Prostate gland (tissue), 2 donors: ENCODE data around the gene GATA1. TPM values are rescaled to one million over a fixed set of nuclear protein-coding genes. Genes with fewer than 3 reads are reported as not detected.

Experiments used
- DNase-seq: peaks from one replicate; pipeline ENCODE4 v3.0.0-alpha.2; 2019; ENCODE audit warnings: low spot score
- H3K27ac ChIP-seq, 2 donors: fragments of 200-600 bp; sonication (generic); 2 replicates each; pipeline ENCODE4 v1.5.1; 2017 to 2019
- H3K27me3 ChIP-seq: fragments of 200-600 bp; sonication (generic); replicated peaks from 2 replicates; pipeline ENCODE4 v1.5.1; 2019; ENCODE audit not compliant: insufficient read depth
- H3K36me3 ChIP-seq, 2 donors: fragments of 200-600 bp; sonication (generic); 1 replicate in 1 of 2; 2 replicates in 1 of 2; pipeline versions ENCODE4 v1.5.1 to v1.8.1; 2017 to 2019
- H3K4me1 ChIP-seq: fragments of 200-600 bp; sonication (generic); replicated peaks from 2 replicates; pipeline ENCODE4 v1.5.1; 2019
- H3K4me3 ChIP-seq, 2 donors: fragments of 200-600 bp; sonication (generic); 2 replicates each; pipeline ENCODE4 v1.5.1; 2017 to 2019
- H3K9me3 ChIP-seq: fragments of 200-600 bp; sonication (generic); 2 replicates; pipeline ENCODE4 v1.5.1; 2017
- POLR2A ChIP-seq: fragments of 450-650 bp; IDR thresholded peaks from one replicate; pipeline ENCODE4 v1.6.1; 2016; ENCODE audit warnings: antibody characterized with exemption, mild to moderate bottlenecking
- POLR2AphosphoS5 ChIP-seq: sonication (generic); formaldehyde crosslinking; IDR thresholded peaks from one replicate; pipeline ENCODE4 v1.6.1; 2017; ENCODE audit warnings: antibody characterized with exemption
- WGBS: methylation state at CpG from one replicate; pipeline ENCODE4 v1.1.5; 2018; 5-methylcytosine and 5-hydroxymethylcytosine counted together
- intact Hi-C: fragments of 100-400 bp; cut with DNase I; formaldehyde crosslinking; loops from one replicate; pipeline ENCODE4 v1.14.2; 2022
- total RNA-seq, 2 donors: library from RNA; depleted of rRNA; stranded (reverse); fragments of >200 nt; gene quantifications; one replicate each; pipeline ENCODE4 v1.1.0, GENCODE V29; 2016
- TF ChIP-seq, protein P1 (sequence below), 4 experiments: fragments of 200-600 bp in 2 of 4; fragments of 450-650 bp in 2 of 4; sonication (generic) in 2 of 4; IDR thresholded peaks; 1 replicate in 3 of 4; 2 replicates in 1 of 4; pipeline ENCODE4 v1.5.1; 2016 to 2019; ENCODE audit warnings: antibody characterized with exemption in 4 of 4, mild to moderate bottlenecking in 2 of 4, moderate library complexity in 2 of 4

GATA1 gene
- total RNA-seq, 2 donors from 2014 or later = not detected

DNA sequence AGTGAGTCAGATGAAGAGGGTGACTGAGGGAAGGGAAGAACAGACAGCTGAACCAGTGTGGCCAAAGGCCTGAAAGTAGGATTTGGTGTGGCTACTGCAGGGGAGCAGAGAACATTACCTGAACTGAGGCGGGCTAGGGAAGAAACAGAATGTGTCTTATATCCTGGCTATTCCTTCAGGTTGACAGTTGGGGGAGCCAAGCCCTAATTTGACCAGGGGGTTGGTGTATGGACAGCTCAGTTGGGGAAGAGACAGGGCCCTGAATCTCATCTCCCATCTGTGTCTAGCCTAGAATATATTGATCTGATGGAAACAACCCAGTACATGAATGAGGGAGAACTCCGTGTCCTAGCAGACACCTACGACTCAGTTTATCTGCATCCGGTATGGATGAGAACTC lies 19.7 kb downstream of the GATA1 start:
- WGBS = 92% methylated on average over 3 of the region's 4 CpGs
- Histone ChIP-seq H3K9me3 (no peaks in the 10 kb centered on the region), H3K27ac (no peak overlapping the region), H3K27me3 (no peaks in the 10 kb centered on the region), H3K4me1 (no peaks in the 10 kb centered on the region), H3K4me3 (no peak overlapping the region), H3K36me3 (no peaks in the 10 kb centered on the region)
- TF ChIP-seq, protein P1, sequence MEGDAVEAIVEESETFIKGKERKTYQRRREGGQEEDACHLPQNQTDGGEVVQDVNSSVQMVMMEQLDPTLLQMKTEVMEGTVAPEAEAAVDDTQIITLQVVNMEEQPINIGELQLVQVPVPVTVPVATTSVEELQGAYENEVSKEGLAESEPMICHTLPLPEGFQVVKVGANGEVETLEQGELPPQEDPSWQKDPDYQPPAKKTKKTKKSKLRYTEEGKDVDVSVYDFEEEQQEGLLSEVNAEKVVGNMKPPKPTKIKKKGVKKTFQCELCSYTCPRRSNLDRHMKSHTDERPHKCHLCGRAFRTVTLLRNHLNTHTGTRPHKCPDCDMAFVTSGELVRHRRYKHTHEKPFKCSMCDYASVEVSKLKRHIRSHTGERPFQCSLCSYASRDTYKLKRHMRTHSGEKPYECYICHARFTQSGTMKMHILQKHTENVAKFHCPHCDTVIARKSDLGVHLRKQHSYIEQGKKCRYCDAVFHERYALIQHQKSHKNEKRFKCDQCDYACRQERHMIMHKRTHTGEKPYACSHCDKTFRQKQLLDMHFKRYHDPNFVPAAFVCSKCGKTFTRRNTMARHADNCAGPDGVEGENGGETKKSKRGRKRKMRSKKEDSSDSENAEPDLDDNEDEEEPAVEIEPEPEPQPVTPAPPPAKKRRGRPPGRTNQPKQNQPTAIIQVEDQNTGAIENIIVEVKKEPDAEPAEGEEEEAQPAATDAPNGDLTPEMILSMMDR (IDR thresholded peaks at IDR 0.05) = no peak
- no peak for TF ChIP-seq POLR2AphosphoS5
- TF ChIP-seq POLR2A = no peak
- intact Hi-C loops = loop anchor here (10.0 kb wide), 2 partner anchors 111 to 239 kb away; partner anchors contain the start of genes SUV39H1 and TFE3
- no peak for DNase-seq

DNA sequence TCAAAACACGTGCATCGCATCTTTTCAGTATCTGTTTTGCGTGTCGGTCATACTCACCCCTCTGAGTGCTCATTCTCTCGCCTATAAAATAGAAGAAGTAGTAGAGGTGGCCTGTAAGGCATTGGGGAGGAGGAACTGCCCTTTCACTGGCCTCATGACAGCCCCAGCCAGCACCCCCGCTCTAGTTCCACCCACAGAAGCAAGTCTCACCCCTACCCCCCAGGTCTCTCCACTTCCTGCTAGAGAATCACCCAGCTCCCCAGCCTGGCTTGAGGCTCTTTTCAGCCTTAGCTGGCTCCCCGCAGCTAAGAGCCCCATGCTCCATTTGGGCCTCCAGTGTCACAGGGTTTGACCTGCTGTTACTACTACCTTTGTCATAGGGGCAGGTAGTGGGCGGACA lies 27.3 kb downstream of the GATA1 start:
- H3K27me3 ChIP-seq = no peaks in the 10 kb centered on the region
- H3K9me3 ChIP-seq = no peaks in the 10 kb centered on the region
- TF ChIP-seq, protein P1 (IDR thresholded peaks at IDR 0.05) = no peak
- TF ChIP-seq POLR2AphosphoS5 (no peak), POLR2A (no peak)
- H3K4me1 ChIP-seq = no peaks in the 10 kb centered on the region
- H3K27ac ChIP-seq = no peak overlapping the region
- WGBS = 91% methylated on average over 8 of the region's 8 CpGs
- no peak for DNase-seq
- H3K36me3 ChIP-seq = no peaks in the 10 kb centered on the region
- H3K4me3 ChIP-seq = no peak overlapping the region
- intact Hi-C loops = no loop called here

DNA sequence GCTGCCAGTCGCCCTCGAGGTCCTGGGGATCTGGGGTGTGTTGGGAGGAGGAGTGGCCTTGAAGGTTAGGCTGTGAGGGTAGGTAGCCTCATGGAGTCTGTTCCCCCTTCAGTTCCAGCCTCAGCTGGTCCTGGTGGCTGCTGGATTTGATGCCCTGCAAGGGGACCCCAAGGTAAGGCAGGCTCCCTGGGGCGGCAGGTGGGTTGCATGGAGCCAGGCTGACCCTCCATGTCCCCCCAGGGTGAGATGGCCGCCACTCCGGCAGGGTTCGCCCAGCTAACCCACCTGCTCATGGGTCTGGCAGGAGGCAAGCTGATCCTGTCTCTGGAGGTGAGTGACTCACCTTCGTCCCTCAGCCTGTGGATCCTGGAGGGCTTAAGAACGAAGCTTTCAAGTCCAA lies 28.3 kb downstream of the GATA1 start:
- no peaks in the 10 kb centered on the region for H3K36me3 ChIP-seq
- TF ChIP-seq POLR2AphosphoS5 = no peak
- no peak for TF ChIP-seq POLR2A
- TF ChIP-seq, protein P1 (IDR thresholded peaks at IDR 0.05) = no peak
- H3K27ac ChIP-seq = no peak overlapping the region
- no peaks in the 10 kb centered on the region for H3K4me1 ChIP-seq
- no peaks in the 10 kb centered on the region for H3K27me3 ChIP-seq
- no peak for DNase-seq
- H3K4me3 ChIP-seq = no peak overlapping the region
- no peaks in the 10 kb centered on the region for H3K9me3 ChIP-seq
- intact Hi-C loops = no loop called here
- WGBS = 96% methylated on average over 8 of the region's 8 CpGs

DNA sequence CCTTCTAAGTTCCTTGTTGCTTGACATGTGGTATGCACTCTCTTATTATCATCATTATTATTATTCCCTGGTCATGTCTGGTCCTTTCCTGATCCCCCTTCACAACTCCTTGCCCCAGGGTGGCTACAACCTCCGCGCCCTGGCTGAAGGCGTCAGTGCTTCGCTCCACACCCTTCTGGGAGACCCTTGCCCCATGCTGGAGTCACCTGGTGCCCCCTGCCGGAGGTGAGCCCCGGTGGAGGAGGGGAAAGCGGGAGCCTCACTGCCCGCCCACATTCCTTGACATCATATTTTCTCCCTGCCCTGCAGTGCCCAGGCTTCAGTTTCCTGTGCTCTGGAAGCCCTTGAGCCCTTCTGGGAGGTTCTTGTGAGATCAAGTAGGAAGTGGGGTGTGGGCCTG lies 28.9 kb downstream of the GATA1 start:
- Histone ChIP-seq H3K4me3 (no peak overlapping the region), H3K27ac (no peak overlapping the region), H3K27me3 (no peaks in the 10 kb centered on the region), H3K4me1 (no peaks in the 10 kb centered on the region), H3K9me3 (no peaks in the 10 kb centered on the region), H3K36me3 (no peaks in the 10 kb centered on the region)
- intact Hi-C loops = no loop called here
- no peak for TF ChIP-seq POLR2AphosphoS5
- TF ChIP-seq, protein P1 (IDR thresholded peaks at IDR 0.05) = no peak
- 93% methylated on average over 8 of the region's 8 CpGs for WGBS
- no peak for DNase-seq

DNA sequence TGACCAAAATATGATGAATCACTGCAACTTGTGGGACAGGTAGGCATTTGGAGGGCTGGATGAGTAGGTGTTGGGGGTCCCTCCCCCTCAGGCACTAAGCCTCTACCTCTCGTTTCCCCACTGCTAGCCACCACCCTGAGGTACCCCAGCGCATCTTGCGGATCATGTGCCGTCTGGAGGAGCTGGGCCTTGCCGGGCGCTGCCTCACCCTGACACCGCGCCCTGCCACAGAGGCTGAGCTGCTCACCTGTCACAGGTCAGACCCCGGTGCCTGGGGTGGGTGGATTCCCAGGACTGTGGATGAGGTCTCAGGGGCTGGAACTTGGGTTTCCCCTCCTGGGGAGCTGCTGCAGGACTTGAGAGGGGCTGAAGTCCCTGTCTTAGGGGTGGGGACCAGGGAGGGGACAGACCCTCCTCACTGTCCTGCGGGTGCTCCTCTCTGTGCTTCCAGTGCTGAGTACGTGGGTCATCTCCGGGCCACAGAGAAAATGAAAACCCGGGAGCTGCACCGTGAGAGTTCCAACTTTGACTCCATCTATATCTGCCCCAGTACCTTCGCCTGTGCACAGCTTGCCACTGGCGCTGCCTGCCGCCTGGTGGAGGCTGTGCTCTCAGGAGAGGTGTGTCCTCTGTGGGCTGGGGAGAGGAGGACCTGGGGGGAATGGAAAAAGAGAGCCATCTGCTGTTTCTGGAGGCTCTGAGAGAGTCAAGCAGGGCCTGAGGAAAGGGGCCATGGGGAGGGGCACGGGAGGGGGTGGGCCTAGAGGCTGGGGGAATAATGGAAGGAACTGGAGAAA lies 29.8 kb downstream of the GATA1 start:
- Histone ChIP-seq H3K36me3 (no peaks in the 10 kb centered on the region), H3K9me3 (no peaks in the 10 kb centered on the region), H3K27me3 (no peaks in the 10 kb centered on the region), H3K4me1 (no peaks in the 10 kb centered on the region), H3K27ac (no peak overlapping the region), H3K4me3 (no peak overlapping the region)
- intact Hi-C loops = no loop called here
- no peak for TF ChIP-seq POLR2AphosphoS5
- TF ChIP-seq POLR2A = no peak
- TF ChIP-seq, protein P1 (IDR thresholded peaks at IDR 0.05) = no peak
- DNase-seq = no peak
- 93% methylated on average over 10 of the region's 18 CpGs for WGBS
